PC-9 (cell line): Measurements from ENCODE around the gene SEMA4A. TPM values are rescaled to one million over a fixed set of nuclear protein-coding genes. Genes with fewer than 3 reads are reported as not detected.
"Not testable (repeated sequence)": the region's sequence is repeated elsewhere in the genome, so short reads cannot be mapped to it uniquely, and the experiment has no call there.

ENCODE experiments used
- BruUV-seq: library from RNA; stranded (reverse); fragments of 400-500 nt; replicated peaks from 2 replicates; lab custom pipeline; 2021; lab: Mats Ljungman, UMichigan
- CTCF ChIA-PET: fragments of 300-600 bp; sonication (Branson Sonifier 250); formaldehyde crosslinking; loops from one replicate; lab custom pipeline; 2022; ENCODE audit warnings: antibody characterized with exemption; lab: Charles Lee
- POLR2A ChIA-PET: fragments of 300-600 bp; sonication (Branson Sonifier 250); formaldehyde crosslinking; loops from one replicate; lab custom pipeline; 2022; ENCODE audit warnings: antibody characterized with exemption; ENCODE audit not compliant: unreplicated experiment; lab: Charles Lee
- DNase-seq, 2 experiments: peaks; one replicate each; pipeline versions ENCODE4 v3.0.0 to v3.0.0-alpha.2; 2015 to 2022; ENCODE audit warnings: mixed read lengths in 1 of 2
- H2AFZ ChIP-seq: fragments of 200-600 bp; sonication (generic); 2 replicates; pipeline ENCODE4 v1.8.1; 2017; ENCODE audit warnings: antibody characterized with exemption
- H3F3A ChIP-seq: fragments of 200-600 bp; sonication (generic); 2 replicates; pipeline ENCODE4 v1.8.1; 2017; ENCODE audit warnings: antibody characterized with exemption, mild to moderate bottlenecking, low read depth; ENCODE audit not compliant: insufficient read depth
- H3K27ac ChIP-seq: fragments of 200-600 bp; sonication (generic); 2 replicates; pipeline ENCODE4 v1.6.1; 2016; ENCODE audit warnings: mixed run types
- H3K27me3 ChIP-seq: fragments of 200-600 bp; sonication (generic); 2 replicates; pipeline ENCODE4 v1.6.1; 2016; ENCODE audit warnings: low read depth, mixed run types; ENCODE audit not compliant: insufficient read depth
- H3K36me3 ChIP-seq: fragments of 200-600 bp; sonication (generic); 2 replicates; pipeline ENCODE4 v1.6.1; 2016; ENCODE audit warnings: low read depth, mixed run types
- H3K4me1 ChIP-seq: fragments of 200-600 bp; sonication (generic); replicated peaks from 2 replicates; pipeline ENCODE4 v1.6.1; 2016; ENCODE audit warnings: mixed run types; ENCODE audit not compliant: insufficient read depth
- H3K4me2 ChIP-seq: fragments of 200-600 bp; sonication (generic); 2 replicates; pipeline ENCODE4 v1.6.1; 2017; ENCODE audit warnings: mixed run types
- H3K4me3 ChIP-seq: fragments of 200-600 bp; sonication (generic); 2 replicates; pipeline ENCODE4 v1.6.1; 2016; ENCODE audit warnings: mixed run types
- H3K79me2 ChIP-seq: fragments of 200-600 bp; sonication (generic); 2 replicates; pipeline ENCODE4 v1.6.1; 2017; ENCODE audit warnings: low read depth, mixed run types
- H3K9me2 ChIP-seq: fragments of 200-600 bp; sonication (generic); 2 replicates; pipeline ENCODE4 v1.8.1; 2017; ENCODE audit warnings: mild to moderate bottlenecking; ENCODE audit not compliant: insufficient read depth
- H3K9me3 ChIP-seq: fragments of 200-600 bp; sonication (generic); 2 replicates; pipeline ENCODE4 v1.8.1; 2016; ENCODE audit warnings: low read depth; ENCODE audit not compliant: insufficient read depth
- H4K20me1 ChIP-seq: fragments of 200-600 bp; sonication (generic); 2 replicates; pipeline ENCODE4 v1.8.1; 2017; ENCODE audit not compliant: insufficient read depth
- EZH2 ChIP-seq: fragments of 200-600 bp; sonication (generic); IDR thresholded peaks from 2 replicates; pipeline ENCODE4 v1.8.0; 2017; ENCODE audit warnings: antibody characterized with exemption, low read depth
- intact Hi-C: fragments of 100-400 bp; cut with micrococcal nuclease; formaldehyde crosslinking; loops from one replicate; pipeline ENCODE4 v1.10.0; 2022; ENCODE audit not compliant: unreplicated experiment
- total RNA-seq: library from RNA; stranded (reverse); gene quantifications from 2 replicates; pipeline ENCODE4 v1.2.3, GENCODE V29; 2021
- TF ChIP-seq, protein P1 (sequence below): fragments of 200-600 bp; sonication (generic); conservative IDR thresholded peaks from 2 replicates; pipeline ENCODE4 v1.6.1; 2017; ENCODE audit warnings: mixed run types, antibody characterized with exemption, mild to moderate bottlenecking, moderate library complexity

Gene SEMA4A
- total RNA-seq, 1 experiment from 2014 or later, result 16.2 TPM

DNA sequence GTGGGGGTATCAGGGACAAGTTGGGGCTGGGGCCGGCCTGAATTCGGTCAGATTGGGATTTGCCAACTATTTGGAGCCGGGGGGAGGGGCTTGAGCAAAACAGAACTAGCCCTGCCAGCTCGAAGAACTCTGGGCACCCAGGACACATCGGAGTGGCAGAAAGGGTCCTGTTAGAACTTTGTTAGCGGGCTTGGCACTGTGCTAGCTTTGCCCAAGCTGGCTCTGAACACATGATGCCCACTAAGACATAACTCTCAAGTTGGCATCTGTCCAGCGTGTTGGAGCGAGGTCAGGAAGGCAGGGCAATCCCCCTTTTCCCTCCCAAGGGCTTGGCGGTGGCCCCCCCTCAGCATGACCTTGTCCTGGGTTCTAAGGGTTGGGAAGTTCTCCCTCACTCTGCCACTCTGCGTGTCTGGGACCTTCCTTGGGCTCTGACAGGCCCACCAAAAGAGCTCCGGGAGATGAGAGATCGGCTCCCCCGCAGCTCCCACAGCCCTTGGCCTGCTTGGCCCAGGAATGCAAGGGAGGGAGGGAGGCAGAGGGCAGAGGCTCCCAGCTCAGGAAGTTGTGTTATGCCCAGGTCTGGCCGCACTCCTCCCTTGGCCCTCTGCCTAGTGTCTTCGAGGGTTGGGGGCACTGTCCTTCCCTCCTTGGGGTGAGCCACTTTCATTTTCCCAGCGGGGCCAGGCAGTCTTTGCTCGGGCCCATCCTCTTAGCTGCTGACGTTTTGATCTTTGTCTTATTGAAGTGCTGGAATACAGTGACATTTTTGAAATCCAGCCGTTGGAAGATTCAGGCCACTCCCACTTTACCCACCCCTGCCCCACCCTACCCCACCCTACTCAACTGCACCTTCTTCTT lies 37.6 kb upstream of the SEMA4A start:
- POLR2A ChIA-PET, result interaction anchor here (0.5 to 2.9 kb wide), 6 partner anchors 11 to 307 kb away, joined by 4 to 21 read pairs (median 7); no protein-coding TSS in a partner anchor
- H3K4me1 ChIP-seq, result peaks cover 69% of the 10 kb centered on the region
- H3K27me3 ChIP-seq, result no peaks in the 10 kb centered on the region
- H3K4me2 ChIP-seq, result peak overlapping the region; percentile 99
- H3K4me3 ChIP-seq, result peak overlapping the region; percentile 100
- CTCF ChIA-PET, result interaction anchor here (0.5 to 0.6 kb wide), 2 partner anchors 12 to 109 kb away, joined by 7 to 8 read pairs; no protein-coding TSS in a partner anchor
- peaks cover 39% of the 10 kb centered on the region for H3F3A ChIP-seq
- peak; percentile 56 to 66 for DNase-seq
- peak overlapping the region; percentile 69 for H3K27ac ChIP-seq
- peaks cover 51% of the 10 kb centered on the region for H4K20me1 ChIP-seq
- no peak for TF ChIP-seq EZH2
- TF ChIP-seq, protein P1, sequence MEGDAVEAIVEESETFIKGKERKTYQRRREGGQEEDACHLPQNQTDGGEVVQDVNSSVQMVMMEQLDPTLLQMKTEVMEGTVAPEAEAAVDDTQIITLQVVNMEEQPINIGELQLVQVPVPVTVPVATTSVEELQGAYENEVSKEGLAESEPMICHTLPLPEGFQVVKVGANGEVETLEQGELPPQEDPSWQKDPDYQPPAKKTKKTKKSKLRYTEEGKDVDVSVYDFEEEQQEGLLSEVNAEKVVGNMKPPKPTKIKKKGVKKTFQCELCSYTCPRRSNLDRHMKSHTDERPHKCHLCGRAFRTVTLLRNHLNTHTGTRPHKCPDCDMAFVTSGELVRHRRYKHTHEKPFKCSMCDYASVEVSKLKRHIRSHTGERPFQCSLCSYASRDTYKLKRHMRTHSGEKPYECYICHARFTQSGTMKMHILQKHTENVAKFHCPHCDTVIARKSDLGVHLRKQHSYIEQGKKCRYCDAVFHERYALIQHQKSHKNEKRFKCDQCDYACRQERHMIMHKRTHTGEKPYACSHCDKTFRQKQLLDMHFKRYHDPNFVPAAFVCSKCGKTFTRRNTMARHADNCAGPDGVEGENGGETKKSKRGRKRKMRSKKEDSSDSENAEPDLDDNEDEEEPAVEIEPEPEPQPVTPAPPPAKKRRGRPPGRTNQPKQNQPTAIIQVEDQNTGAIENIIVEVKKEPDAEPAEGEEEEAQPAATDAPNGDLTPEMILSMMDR, result no peak
- H3K79me2 ChIP-seq, result peaks cover 62% of the 10 kb centered on the region
- H3K9me2 ChIP-seq, result no peaks in the 10 kb centered on the region
- intact Hi-C loops, result loop anchor here (2.0 kb wide), 1 partner anchor 15 kb away; no protein-coding TSS in a partner anchor
- TSS peak; percentile 45 for BruUV-seq
- H3K36me3 ChIP-seq, result peaks cover 16% of the 10 kb centered on the region; the same call in 1 of the 2 replicates
- H3K9me3 ChIP-seq, result no peaks in the 10 kb centered on the region
- H2AFZ ChIP-seq, result no peak overlapping the region

DNA sequence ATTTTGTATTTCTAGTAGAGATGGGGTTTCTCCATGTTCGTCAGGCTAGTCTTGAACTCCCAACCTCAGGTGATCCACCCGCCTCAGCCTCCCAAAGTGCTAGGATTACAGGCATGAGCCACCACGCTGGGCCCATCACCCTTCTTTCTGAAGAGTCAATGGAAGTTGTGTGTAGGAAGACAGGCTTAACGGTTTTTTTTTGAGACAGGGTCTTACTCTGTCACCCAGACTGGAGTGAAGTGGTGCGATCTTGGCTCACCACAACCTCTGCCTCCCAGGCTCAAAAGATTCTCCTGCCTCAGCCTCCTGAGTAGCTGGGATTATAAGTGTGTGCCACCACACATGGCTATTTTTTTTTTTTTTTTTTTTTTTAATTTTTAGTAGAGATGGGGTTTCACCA lies 36.7 kb upstream of the SEMA4A start:
- H2AFZ ChIP-seq, H3K27me3 ChIP-seq, BruUV-seq, H3K9me3 ChIP-seq, H3K9me2 ChIP-seq, DNase-seq, intact Hi-C loops: not testable (repeated sequence)
- peaks cover 72% of the 10 kb centered on the region for H3K79me2 ChIP-seq
- H3K36me3 ChIP-seq, result peaks cover 16% of the 10 kb centered on the region; the same call in 1 of the 2 replicates
- peaks cover 75% of the 10 kb centered on the region for H3K4me1 ChIP-seq
- H3K4me3 ChIP-seq, result peak overlapping the region; percentile 100
- H3F3A ChIP-seq, result peaks cover 49% of the 10 kb centered on the region
- ChIA-PET POLR2A (interaction anchor here (2.9 kb wide), 1 partner anchor 10 kb away, joined by 21 read pairs; no protein-coding TSS in a partner anchor), CTCF (interaction anchor here (0.7 to 0.8 kb wide), 2 partner anchors 10 to 12 kb away, joined by 5 to 11 read pairs; no protein-coding TSS in a partner anchor)
- H4K20me1 ChIP-seq, result peaks cover 51% of the 10 kb centered on the region
- H3K27ac ChIP-seq, result peak overlapping the region; percentile 69
- peak overlapping the region; percentile 99 for H3K4me2 ChIP-seq

DNA sequence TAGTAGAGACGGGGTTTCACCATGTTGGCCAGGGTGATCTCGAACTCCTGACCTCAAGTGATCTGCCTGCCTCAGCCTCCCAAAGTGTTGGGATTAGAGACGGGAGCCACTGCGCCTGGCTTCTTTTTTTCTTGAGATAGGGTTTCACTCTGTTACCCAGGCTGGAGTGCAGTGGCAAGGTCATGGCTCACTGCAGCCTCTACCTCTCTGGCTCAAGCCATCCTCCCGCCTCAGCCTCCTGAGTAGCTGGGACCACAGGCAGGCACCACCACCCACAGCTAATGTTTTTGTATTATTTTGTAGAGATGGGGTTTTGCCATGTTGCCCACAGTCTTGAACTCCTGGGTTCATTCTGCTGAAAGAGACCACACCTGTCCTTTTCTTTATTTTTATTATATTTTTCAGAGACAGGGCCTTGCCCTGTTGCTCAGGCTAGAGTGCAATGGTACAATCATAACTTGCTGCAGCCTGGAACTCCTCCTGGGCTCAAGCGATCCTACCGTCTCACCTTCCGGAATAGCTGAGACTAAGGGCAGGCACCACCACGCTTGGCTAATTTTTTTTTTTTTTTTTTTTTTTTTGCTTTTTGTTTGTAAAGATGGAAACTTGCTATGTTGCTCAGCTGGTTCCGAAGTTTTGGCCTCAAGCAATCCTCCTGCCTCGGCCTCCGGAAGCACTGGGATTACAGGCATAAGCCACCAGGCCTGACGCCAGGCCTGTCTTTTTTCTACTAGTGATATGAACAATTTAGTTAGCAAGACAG lies 35.8 kb upstream of the SEMA4A start:
- intact Hi-C loops, result no loop called here
- Histone ChIP-seq H3K9me3 (no peaks in the 10 kb centered on the region), H3K9me2 (no peaks in the 10 kb centered on the region), H3K4me3 (peak overlapping the region; percentile 100), H3K4me1 (peaks cover 75% of the 10 kb centered on the region), H3K27me3 (no peaks in the 10 kb centered on the region), H3K36me3 (peaks cover 16% of the 10 kb centered on the region; the same call in 1 of the 2 replicates), H4K20me1 (peaks cover 51% of the 10 kb centered on the region), H3K27ac (peak overlapping the region; percentile 51), H3K4me2 (peak overlapping the region; percentile 99), H3K79me2 (peaks cover 80% of the 10 kb centered on the region), H2AFZ (no peak overlapping the region), H3F3A (peaks cover 57% of the 10 kb centered on the region)
- BruUV-seq, result no TSS peak
- ChIA-PET CTCF (interaction anchor here (0.7 to 0.8 kb wide), 2 partner anchors 9 to 11 kb away, joined by 5 to 11 read pairs; no protein-coding TSS in a partner anchor), POLR2A (no interaction called here)
- DNase-seq, result peak in 1 of 2 experiments; percentile 55
- no peak for TF ChIP-seq EZH2
- TF ChIP-seq, protein P1, result no peak
